ENCODE measurements around the gene HELZ. TPM values are rescaled to one million over a fixed set of nuclear protein-coding genes. Genes with fewer than 3 reads are reported as not detected.
"Not testable (repeated sequence)": the region's sequence is repeated elsewhere in the genome, so short reads cannot be mapped to it uniquely, and the experiment has no call there.

Gene HELZ
- total RNA-seq, 6 donors from 2014 or later = 52.1 to 166 (median 60.8) TPM

GRCh38 chr17:67258821-67259468 is 13.9 kb upstream of the HELZ start:
- Histone ChIP-seq H3K27ac (peak overlapping the region; percentile 48 to 83 (median 72)), H3K27me3 (no peaks in the 10 kb centered on the region), H3K4me1 (peaks cover 23 to 36% (median 31%) of the 10 kb centered on the region in 4 donors), H3K36me3 (no peaks in the 10 kb centered on the region), H3K4me3 (no peak overlapping the region), H3K9me3 (no peaks in the 10 kb centered on the region)
- 71 to 75% methylated on average over 11 of the region's 11 CpGs for WGBS, 2 donors
- DNase-seq (peak in 1 of 2 donors; percentile 54), ATAC-seq (ENCODE audit: low FRiP score in 2 of 2) (peak in 1 of 2 donors; percentile 44)
- peak in 1 of 2 donors; percentile 39 for TF ChIP-seq POLR2AphosphoS5 (IDR thresholded peaks at IDR 0.05)
- no peak for TF ChIP-seq EP300 (IDR thresholded peaks at IDR 0.05)

GRCh38 chr17:67256075-67256732 is 11.2 kb upstream of the HELZ start:
- Histone ChIP-seq H3K36me3 (no peaks in the 10 kb centered on the region), H3K27ac (no peak overlapping the region), H3K27me3 (no peaks in the 10 kb centered on the region), H3K4me1 (peaks cover 23 to 36% (median 31%) of the 10 kb centered on the region in 4 donors), H3K4me3 (no peak overlapping the region), H3K9me3 (no peaks in the 10 kb centered on the region)
- TF ChIP-seq POLR2AphosphoS5 (IDR thresholded peaks at IDR 0.05) = no peak
- TF ChIP-seq EP300 (IDR thresholded peaks at IDR 0.05) = no peak
- no peak for TF ChIP-seq POLR2A (IDR thresholded peaks at IDR 0.05)
- TF ChIP-seq CTCF (IDR thresholded peaks at IDR 0.05) = no peak
- DNase-seq (no peak), ATAC-seq (ENCODE audit: low FRiP score in 2 of 2) (no peak)
- 98 to 99% methylated on average over 5 of the region's 5 CpGs for whole genome bisulfite sequencing, 2 donors

- DNase-seq (no peak), ATAC-seq (ENCODE audit: low FRiP score in 2 of 2) (no peak)
- Histone ChIP-seq H3K4me1 (peaks cover 11 to 14% (median 13%) of the 10 kb centered on the region in 4 donors), H3K4me3 (no peak overlapping the region), H3K27ac (no peak overlapping the region), H3K27me3 (no peaks in the 10 kb centered on the region), H3K9me3 (no peaks in the 10 kb centered on the region), H3K36me3 (no peaks in the 10 kb centered on the region)
- 74 to 76% methylated on average over 2 of the region's 2 CpGs for WGBS, 2 donors
- TF ChIP-seq POLR2AphosphoS5 (IDR thresholded peaks at IDR 0.05) (no peak), EP300 (IDR thresholded peaks at IDR 0.05) (no peak), CTCF (IDR thresholded peaks at IDR 0.05) (no peak), POLR2A (IDR thresholded peaks at IDR 0.05) (no peak)
Observed at GRCh38 chr17:67253384-67253783, 8.4 kb upstream of the HELZ start.

- WGBS, 2 donors = 87 to 91% methylated on average over 4 of the region's 4 CpGs
- ATAC-seq (ENCODE audit: low FRiP score in 2 of 2); H3K36me3 ChIP-seq; H3K27me3 ChIP-seq; H3K4me3 ChIP-seq; H3K9me3 ChIP-seq; H3K27ac ChIP-seq; DNase-seq: not testable (repeated sequence)
- H3K4me1 ChIP-seq = peaks cover 0 to 11% (median 7%) of the 10 kb centered on the region in 4 donors
Observed at GRCh38 chr17:67251586-67251985, 6.6 kb upstream of the HELZ start.

- TF ChIP-seq CTCF (IDR thresholded peaks at IDR 0.05) (no peak), EP300 (IDR thresholded peaks at IDR 0.05) (no peak)
- H3K4me1 ChIP-seq = peaks cover 8 to 28% (median 25%) of the 10 kb centered on the region in 4 donors
- no peak overlapping the region for H3K27ac ChIP-seq
- H3K4me3 ChIP-seq = no peak overlapping the region
- no peak for DNase-seq
- no peaks in the 10 kb centered on the region for H3K27me3 ChIP-seq
- ATAC-seq (ENCODE audit: low FRiP score in 2 of 2) = no peak
- H3K36me3 ChIP-seq = no peaks in the 10 kb centered on the region
- 75 to 95% methylated on average over 5 to 6 of the region's 6 CpGs for WGBS, 2 donors
- H3K9me3 ChIP-seq = no peaks in the 10 kb centered on the region
Observed at GRCh38 chr17:67248291-67248690, 3.3 kb upstream of the HELZ start.
